DND-41 (cell line): ENCODE measurements around the gene KCNK15.

Experiments
- ATAC-seq: fragments of 200-7000 bp; cut with Tn5 transposase; 3 replicates; pipeline ENCODE4 v1.9.1; 2021; ENCODE audit warnings: low read depth; ENCODE audit not compliant: insufficient read depth
- DNase-seq: peaks from one replicate; pipeline ENCODE4 v3.0.0-alpha.2; 2020
- H2AFZ ChIP-seq: 2 replicates; pipeline ENCODE4 v1.6.0; 2012; ENCODE audit warnings: low read depth, low read length
- H3K27ac ChIP-seq: 2 replicates; pipeline ENCODE4 v1.5.1; 2012; ENCODE audit warnings: low read length, inconsistent platforms
- H3K27me3 ChIP-seq: fragments of 200-600 bp; sonication (generic); 2 replicates; pipeline ENCODE4 v1.6.0; 2012; ENCODE audit warnings: low read length, mild to moderate bottlenecking, inconsistent platforms; ENCODE audit not compliant: insufficient read depth, poor library complexity
- H3K36me3 ChIP-seq: 2 replicates; pipeline ENCODE4 v1.5.1; 2012; ENCODE audit warnings: low read length, inconsistent platforms; ENCODE audit not compliant: insufficient read depth
- H3K4me1 ChIP-seq: 2 replicates; pipeline ENCODE4 v1.5.1; 2012; ENCODE audit warnings: mild to moderate bottlenecking, low read length; ENCODE audit not compliant: insufficient read depth
- H3K4me2 ChIP-seq: 2 replicates; pipeline ENCODE4 v1.6.0; 2012; ENCODE audit warnings: mild to moderate bottlenecking, moderate library complexity, low read length, inconsistent platforms; ENCODE audit not compliant: insufficient read depth
- H3K4me3 ChIP-seq, 2 experiments: fragments of 200-600 bp in 1 of 2; shearing (Covaris generic) in 1 of 2; 2 replicates each; pipeline ENCODE4 v1.5.1; 2012 to 2016; ENCODE audit warnings: inconsistent platforms in 2 of 2, low read length in 2 of 2, mild to moderate bottlenecking in 2 of 2, low read depth in 1 of 2, moderate library complexity in 1 of 2
- H3K79me2 ChIP-seq: 2 replicates; pipeline ENCODE4 v1.6.0; 2012; ENCODE audit warnings: low read length, inconsistent platforms; ENCODE audit not compliant: insufficient read depth
- H3K9ac ChIP-seq: 2 replicates; pipeline ENCODE4 v1.6.0; 2012; ENCODE audit warnings: low read depth, mild to moderate bottlenecking, inconsistent platforms, low read length, moderate library complexity
- H3K9me3 ChIP-seq: 2 replicates; pipeline ENCODE4 v1.5.1; 2012; ENCODE audit warnings: low read length, moderate library complexity, mild to moderate bottlenecking, inconsistent platforms; ENCODE audit not compliant: insufficient read depth, severe bottlenecking
- H4K20me1 ChIP-seq: 2 replicates; pipeline ENCODE4 v1.6.0; 2012; ENCODE audit warnings: low read length; ENCODE audit not compliant: insufficient read depth
- EZH2 ChIP-seq: IDR thresholded peaks from 3 replicates; pipeline ENCODE4 v1.6.1; 2012; ENCODE audit warnings: borderline replicate concordance, low read depth, mild to moderate bottlenecking, moderate library complexity, low read length, inconsistent platforms; ENCODE audit not compliant: severe bottlenecking
- TF ChIP-seq, protein P1 (sequence below): IDR thresholded peaks from 2 replicates; pipeline ENCODE4 v1.5.1; 2012; ENCODE audit warnings: borderline replicate concordance, low read length, moderate library complexity, mild to moderate bottlenecking; ENCODE audit not compliant: poor library complexity, severe bottlenecking; ENCODE audit errors: extremely low read depth

The KCNK15 gene

DNA sequence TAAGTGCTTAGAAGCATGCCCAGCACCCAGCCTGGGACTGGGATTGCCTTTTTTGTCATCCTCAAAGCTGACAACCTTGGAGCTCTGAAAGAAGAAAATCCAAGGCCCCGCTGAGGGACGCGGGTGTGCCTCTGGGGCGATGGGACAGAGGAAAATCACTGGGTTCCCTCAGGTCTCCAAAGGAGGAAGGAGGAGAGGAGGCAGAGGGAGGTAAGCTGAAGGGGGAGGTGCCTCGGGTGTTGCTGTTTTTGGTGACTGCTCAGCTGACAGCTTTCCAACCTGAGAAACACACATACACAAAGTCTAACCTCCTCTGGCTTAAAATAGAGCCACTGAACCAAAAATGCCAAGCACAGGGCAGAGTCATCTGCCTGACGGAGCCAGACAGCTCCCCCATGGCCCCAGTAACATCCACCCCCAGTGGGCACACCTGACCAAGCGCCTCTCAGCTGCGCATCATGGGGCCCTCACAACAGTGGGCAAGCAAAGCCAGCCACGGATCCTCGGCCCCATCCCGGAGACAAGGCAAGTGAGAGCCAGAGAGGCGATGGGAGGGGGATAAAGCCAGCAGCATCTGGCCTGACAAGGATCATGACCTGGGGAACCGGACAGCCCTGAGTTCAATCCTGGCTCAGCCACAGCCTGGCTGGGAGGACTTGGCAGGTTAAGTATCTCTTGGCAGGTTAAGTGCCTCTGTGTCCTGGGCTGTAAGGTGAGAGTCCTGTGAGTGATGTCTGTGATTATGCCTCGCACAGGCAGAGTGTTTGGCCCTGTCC lies 3.2 kb upstream of the KCNK15 start:
- H2AFZ ChIP-seq = no peak overlapping the region
- DNase-seq (no peak), ATAC-seq (no peak)
- H3K9ac ChIP-seq = no peak overlapping the region
- H3K4me1 ChIP-seq = peaks cover 9% of the 10 kb centered on the region; the same call in 1 of the 2 replicates
- H3K36me3 ChIP-seq = no peaks in the 10 kb centered on the region
- H3K27ac ChIP-seq = no peak overlapping the region
- no peak overlapping the region for H3K4me2 ChIP-seq
- no peaks in the 10 kb centered on the region for H3K79me2 ChIP-seq
- no peak overlapping the region for H3K4me3 ChIP-seq
- no peaks in the 10 kb centered on the region for H4K20me1 ChIP-seq
- no peak for TF ChIP-seq EZH2
- TF ChIP-seq, protein P1, sequence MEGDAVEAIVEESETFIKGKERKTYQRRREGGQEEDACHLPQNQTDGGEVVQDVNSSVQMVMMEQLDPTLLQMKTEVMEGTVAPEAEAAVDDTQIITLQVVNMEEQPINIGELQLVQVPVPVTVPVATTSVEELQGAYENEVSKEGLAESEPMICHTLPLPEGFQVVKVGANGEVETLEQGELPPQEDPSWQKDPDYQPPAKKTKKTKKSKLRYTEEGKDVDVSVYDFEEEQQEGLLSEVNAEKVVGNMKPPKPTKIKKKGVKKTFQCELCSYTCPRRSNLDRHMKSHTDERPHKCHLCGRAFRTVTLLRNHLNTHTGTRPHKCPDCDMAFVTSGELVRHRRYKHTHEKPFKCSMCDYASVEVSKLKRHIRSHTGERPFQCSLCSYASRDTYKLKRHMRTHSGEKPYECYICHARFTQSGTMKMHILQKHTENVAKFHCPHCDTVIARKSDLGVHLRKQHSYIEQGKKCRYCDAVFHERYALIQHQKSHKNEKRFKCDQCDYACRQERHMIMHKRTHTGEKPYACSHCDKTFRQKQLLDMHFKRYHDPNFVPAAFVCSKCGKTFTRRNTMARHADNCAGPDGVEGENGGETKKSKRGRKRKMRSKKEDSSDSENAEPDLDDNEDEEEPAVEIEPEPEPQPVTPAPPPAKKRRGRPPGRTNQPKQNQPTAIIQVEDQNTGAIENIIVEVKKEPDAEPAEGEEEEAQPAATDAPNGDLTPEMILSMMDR = no peak
- H3K27me3 ChIP-seq = peaks cover 38% of the 10 kb centered on the region
- no peaks in the 10 kb centered on the region for H3K9me3 ChIP-seq

DNA sequence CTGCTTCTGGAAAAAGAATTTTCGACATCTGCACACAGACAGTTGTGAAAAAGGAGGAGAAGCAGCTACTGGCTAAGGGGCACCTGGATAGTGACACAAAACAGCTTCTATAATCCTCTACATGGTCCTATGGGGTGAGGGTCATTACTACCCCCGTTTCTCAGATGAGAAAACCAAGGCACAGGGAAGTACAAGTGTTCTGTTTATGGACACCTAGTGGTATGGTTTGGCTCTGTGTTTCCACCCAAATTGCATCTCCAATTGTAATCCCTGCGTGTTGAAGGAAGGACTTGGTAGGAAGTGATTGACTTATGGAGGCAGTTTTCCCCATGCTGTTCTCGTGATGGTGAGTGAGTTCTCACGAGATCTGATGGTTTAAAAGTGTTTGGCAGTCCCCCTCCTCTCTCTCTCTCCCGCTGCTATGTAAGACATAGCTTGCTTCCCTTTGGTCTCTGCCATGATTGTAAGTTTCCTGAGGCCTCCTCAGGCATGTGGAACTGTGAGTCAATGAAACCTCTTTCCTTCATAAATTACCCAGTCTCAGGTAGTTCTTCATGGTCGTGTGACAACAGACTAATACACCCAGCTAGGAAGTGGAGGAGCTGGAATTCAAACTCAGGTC lies 2.5 kb upstream of the KCNK15 start:
- Histone ChIP-seq H3K79me2 (no peaks in the 10 kb centered on the region), H3K4me3 (no peak overlapping the region)

DNA sequence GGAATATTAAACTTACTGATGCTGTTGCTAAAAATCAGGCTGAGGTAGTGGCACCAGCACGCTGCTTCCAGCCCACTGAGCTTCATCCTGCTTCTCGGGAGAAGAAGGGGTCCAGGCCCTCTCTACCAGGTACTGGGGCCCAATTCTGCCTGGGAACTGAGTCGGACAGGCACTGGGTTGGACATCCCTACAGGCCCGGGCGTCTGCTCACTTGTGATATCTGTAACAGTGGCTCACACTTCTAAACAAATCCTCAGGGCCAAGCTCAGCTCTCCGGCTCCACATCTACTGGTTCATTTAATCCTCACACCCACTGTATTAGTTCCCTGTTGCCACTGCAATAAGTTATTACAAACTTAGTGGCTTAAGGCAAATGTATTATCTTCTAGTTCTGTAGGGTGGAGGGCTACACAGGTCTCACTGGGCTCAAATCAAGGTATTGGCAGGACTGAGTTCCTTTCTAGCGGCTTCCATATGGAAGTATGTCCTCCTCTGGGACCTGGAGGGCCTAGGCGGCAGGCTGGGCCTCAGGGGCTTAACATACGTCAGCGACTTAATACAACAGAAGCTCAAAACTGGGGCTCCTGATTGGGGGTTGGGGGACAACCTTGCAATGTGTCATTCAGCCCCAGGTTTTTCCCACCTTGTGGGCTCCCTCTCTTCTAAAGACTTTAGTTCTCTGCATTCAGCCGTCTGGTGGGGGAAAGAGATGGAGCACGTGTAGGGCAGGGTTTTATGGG lies 1.6 kb upstream of the KCNK15 start:
- Histone ChIP-seq H3K9me3 (no peaks in the 10 kb centered on the region), H3K4me1 (no peaks in the 10 kb centered on the region), H3K4me2 (no peak overlapping the region), H3K79me2 (no peaks in the 10 kb centered on the region), H3K9ac (no peak overlapping the region), H3K27me3 (peaks cover 38% of the 10 kb centered on the region), H2AFZ (no peak overlapping the region), H3K4me3 (no peak overlapping the region), H4K20me1 (no peaks in the 10 kb centered on the region), H3K27ac (no peak overlapping the region), H3K36me3 (no peaks in the 10 kb centered on the region)
- no peak for DNase-seq
- TF ChIP-seq, protein P1 = no peak
- no peak for TF ChIP-seq EZH2
- no peak for ATAC-seq

More for the DNA sequence above, 2.5 kb upstream of the KCNK15 start:
- no peaks in the 10 kb centered on the region for H3K36me3 ChIP-seq
- ATAC-seq (no peak), DNase-seq (no peak)
- TF ChIP-seq, protein P1 = peak; percentile 3
- no peak for TF ChIP-seq EZH2
- H3K9me3 ChIP-seq = no peaks in the 10 kb centered on the region
- no peaks in the 10 kb centered on the region for H4K20me1 ChIP-seq
- peaks cover 5% of the 10 kb centered on the region; the same call in 1 of the 2 replicates for H3K4me1 ChIP-seq
- peaks cover 38% of the 10 kb centered on the region for H3K27me3 ChIP-seq
- H3K9ac ChIP-seq = no peak overlapping the region
- H3K27ac ChIP-seq = no peak overlapping the region
- no peak overlapping the region for H2AFZ ChIP-seq
- H3K4me2 ChIP-seq = no peak overlapping the region
